NCI-H2081 (cell line): Measurements from ENCODE around the gene FAM98A.
A peak's percentile ranks its signal among the peaks of the same experiment; 100 is the strongest.

Experiments used
- DNase-seq, 2 experiments: peaks; one replicate each; lab custom pipeline; 2025; lab: John Stamatoyannopoulos, UW

Gene FAM98A

GRCh38 chr2:33597026-33597425, 2.1 kb downstream of the FAM98A start:
- no peak for DNase-seq

DNA sequence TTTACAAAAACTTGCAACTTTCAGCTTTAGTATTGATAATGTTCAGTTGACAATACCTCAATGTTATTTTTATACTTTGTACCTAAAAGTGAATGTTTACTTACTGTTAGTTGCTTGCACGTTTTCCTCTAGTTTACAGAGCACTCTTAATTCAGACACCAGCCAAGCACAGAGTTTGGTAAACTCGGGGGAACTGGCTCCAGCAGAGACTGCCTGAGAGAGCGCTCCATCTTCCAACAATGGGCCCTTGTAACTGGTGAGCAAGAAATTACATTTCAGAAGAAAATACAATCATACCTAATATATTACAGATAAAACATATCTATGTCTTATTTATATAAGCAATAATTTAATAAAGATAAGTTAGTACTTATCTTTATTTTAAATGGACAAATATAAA, 3.7 kb downstream of the FAM98A start:
- DNase-seq, result no peak

DNA sequence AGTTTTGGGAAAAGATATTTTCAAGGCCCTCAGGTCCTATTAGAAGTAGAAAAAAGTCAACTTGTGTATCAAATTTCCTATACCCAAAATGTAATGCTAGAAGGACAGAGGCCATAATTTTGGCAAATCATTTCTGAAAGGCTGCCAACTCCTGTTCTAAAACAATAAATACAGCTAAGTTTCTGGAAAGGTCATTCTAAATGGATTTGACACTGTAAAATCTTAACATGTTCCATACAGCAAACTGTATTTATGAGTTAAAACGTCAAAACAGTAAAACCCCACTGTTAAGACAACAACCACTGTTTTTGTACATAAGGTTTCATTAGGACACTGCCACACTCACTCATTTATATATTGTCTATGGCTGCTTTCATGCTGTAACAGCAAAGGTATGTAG, 9.7 kb downstream of the FAM98A start:
- no peak for DNase-seq

GRCh38 chr2:33588232-33588631, 10.9 kb downstream of the FAM98A start:
- no peak for DNase-seq

GRCh38 chr2:33586766-33587165, 12.3 kb downstream of the FAM98A start:
- no peak for DNase-seq

- peak; percentile 11 to 15 for DNase-seq
These were observed 15.7 kb downstream of the FAM98A start for GRCh38 chr2:33583194-33583938.

- no peak for DNase-seq
These were observed 17.2 kb downstream of the FAM98A start for GRCh38 chr2:33581872-33582271.

DNA sequence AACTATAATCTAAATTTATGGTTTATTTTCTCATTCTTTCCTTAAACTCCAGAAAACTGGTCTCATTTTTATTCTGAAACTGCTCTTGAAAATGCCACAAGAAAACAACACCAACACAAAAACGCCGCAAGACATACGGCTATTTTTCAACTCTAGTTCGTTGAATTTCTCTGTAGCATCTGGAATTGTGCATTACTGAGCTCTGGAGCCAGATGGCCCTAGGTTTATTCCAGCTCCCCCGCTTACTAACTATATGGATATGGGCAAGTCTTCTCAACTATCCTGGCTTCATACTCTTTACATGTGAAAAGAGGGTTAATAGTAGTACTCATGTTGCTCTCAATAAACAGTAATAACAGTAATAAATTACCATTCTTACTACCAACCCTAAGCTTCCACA, 19.9 kb downstream of the FAM98A start:
- no peak for DNase-seq

GRCh38 chr2:33577668-33578067, 21.4 kb downstream of the FAM98A start:
- no peak for DNase-seq

DNA sequence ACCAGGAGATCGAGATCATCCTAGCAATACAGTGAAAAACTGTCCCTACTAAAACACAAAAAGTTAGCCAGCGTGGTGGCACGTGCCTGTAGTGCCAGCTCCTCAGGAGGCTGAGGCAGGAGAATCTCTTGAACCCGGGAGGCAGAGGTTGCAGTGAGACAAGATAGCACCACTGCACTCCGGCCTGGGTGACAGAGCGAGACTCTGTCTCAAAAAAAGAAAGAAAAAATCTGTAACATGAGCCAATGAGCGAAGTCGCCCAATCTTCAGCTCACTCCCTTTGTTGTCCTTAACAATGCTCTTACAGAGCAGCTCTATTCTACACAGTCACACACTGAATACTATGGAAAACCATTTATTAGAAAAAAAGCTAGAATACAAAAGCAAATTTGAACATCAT, 22.0 kb downstream of the FAM98A start:
- DNase-seq, result no peak

GRCh38 chr2:33573657-33574056, 25.4 kb downstream of the FAM98A start:
- no peak for DNase-seq

GRCh38 chr2:33570681-33571080, 28.4 kb downstream of the FAM98A start:
- DNase-seq, result no peak

DNA sequence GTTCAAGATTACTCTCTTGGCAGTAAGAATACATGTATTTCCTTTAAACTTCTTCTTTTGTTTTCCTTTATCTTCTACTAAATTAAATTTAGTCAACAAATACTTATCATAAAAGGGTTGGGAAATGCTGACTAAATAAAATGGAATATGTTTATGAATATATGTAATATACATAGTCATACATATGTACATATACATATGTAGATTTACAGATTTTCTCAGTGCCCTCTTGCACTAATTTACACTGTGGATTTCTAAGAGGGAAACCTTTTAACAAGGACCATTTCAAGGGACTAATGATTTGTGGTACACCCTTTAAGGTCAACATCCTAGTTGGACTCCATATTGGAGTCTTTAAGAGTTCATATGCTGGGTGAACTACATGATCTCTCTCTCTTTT, 37.2 kb downstream of the FAM98A start:
- no peak for DNase-seq

DNA sequence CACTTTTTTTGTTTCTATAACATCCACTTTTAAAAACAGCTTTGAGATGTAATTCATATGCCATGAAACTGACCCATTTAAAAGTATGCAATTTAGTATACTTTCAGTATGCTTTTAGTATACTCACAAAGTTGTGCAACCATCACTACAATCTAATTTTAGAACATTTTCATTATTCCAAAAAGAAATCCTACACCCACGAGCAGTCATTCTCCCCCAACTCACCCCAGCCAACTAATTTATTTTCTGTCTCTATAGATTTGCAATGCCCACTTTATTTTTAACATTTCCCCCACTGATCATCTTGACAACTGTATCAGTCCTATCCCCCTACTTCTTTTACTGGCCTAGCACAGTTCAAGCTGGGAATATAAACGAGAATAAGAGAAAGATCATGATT, 39.1 kb downstream of the FAM98A start:
- DNase-seq, result no peak

DNA sequence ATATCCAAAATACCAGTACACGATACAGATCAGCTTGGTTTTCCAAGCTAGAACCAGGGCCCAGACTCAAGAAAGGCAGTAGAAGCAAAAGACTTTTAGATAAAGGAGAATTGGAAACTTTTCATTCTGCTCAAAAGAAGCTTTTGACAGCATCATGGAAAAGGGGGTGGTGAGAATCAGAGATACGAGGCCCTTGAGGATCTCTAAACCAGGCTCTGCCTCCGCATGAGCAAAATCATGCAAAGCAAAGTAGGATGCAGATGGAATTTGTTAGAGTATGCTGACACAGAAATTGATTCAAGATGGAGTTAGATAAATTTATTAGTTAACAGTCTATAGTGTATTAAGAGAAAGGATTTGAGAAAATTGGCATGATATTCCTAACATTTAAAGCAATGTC, 39.8 kb downstream of the FAM98A start:
- no peak for DNase-seq

- no peak for DNase-seq
These were observed 43.4 kb downstream of the FAM98A start for GRCh38 chr2:33555681-33556080.

GRCh38 chr2:33552758-33553461, 46.2 kb downstream of the FAM98A start:
- DNase-seq, result no peak

GRCh38 chr2:33550206-33550605, 48.9 kb downstream of the FAM98A start:
- no peak for DNase-seq

DNA sequence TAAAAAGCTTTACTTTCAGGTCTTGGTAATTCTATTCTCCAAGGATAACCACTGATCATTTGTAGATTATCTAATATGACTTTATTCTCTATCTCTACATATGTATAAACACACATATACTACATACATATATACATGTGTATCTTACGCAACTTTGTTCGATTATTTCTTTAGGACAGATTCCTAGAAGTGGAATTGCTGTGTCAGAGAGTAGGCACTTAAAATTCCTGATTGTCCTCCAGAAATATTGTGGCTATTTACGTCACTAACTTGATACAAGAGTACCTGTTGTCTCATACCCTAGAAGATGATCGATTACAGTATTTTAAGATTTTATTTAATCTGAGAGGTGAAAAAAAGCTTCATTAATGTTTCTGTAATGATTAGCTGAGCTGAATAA, 57.9 kb downstream of the FAM98A start:
- no peak for DNase-seq

GRCh38 chr2:33535421-33535820, 63.7 kb downstream of the FAM98A start:
- DNase-seq, result no peak
